Measurements from ENCODE around the gene AARS1.
"Not testable (repeated sequence)": the region's sequence is repeated elsewhere in the genome, so short reads cannot be mapped to it uniquely, and the experiment has no call there.

The AARS1 gene

DNA sequence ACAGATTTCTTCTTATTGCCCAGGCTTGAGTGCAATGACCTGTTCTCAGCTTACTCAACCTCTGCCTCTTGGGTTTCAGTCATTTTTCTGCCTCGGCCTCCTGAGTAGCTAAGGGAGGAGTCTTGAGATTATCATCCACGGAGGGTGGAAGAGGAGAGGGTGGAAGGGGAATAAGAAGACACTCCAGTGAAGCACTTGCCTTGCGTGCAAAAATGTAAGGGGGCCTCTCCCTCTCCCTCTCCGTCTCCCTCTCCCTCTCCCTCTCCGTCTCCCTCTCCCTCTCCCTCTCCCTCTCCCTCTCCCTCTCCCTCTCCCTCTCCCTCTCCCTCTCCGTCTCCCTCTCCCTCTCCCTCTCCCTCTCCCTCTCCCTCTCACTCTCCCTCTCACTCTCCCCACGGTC, 85.8 kb downstream of the AARS1 start:
- H3K9me3 ChIP-seq (ENCODE audit: control insufficient read depth, insufficient read depth, low read depth, low read length); H3K4me3 ChIP-seq (ENCODE audit: low read depth, low read length); CTCF ChIA-PET; H3K4me1 ChIP-seq (ENCODE audit: control insufficient read depth, insufficient read depth, low read length); H3K36me3 ChIP-seq (ENCODE audit: control insufficient read depth in 2 of 2, insufficient read depth in 1 of 2, low read length in 2 of 2); POLR2A ChIA-PET; H3K27ac ChIP-seq (ENCODE audit: extremely low read depth, low read depth, low read length): not testable (repeated sequence)
- TF ChIP-seq, protein P1, sequence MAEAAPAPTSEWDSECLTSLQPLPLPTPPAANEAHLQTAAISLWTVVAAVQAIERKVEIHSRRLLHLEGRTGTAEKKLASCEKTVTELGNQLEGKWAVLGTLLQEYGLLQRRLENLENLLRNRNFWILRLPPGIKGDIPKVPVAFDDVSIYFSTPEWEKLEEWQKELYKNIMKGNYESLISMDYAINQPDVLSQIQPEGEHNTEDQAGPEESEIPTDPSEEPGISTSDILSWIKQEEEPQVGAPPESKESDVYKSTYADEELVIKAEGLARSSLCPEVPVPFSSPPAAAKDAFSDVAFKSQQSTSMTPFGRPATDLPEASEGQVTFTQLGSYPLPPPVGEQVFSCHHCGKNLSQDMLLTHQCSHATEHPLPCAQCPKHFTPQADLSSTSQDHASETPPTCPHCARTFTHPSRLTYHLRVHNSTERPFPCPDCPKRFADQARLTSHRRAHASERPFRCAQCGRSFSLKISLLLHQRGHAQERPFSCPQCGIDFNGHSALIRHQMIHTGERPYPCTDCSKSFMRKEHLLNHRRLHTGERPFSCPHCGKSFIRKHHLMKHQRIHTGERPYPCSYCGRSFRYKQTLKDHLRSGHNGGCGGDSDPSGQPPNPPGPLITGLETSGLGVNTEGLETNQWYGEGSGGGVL (tag by site-specific recombination; IDR thresholded peaks at IDR 0.05), result 0 out of 2 replicates have a peak, but pooled peaks have one; percentile 28

All from HEK293 (cell line).